Measurements from ENCODE around the gene EAF2. TPM values are rescaled to one million over a fixed set of nuclear protein-coding genes. Genes with fewer than 3 reads are reported as not detected.

The EAF2 gene
- 1 to 10 TPM in 1 of 2 donors, under 1 TPM in 1; 0.69 to 2.7 TPM for total RNA-seq

GRCh38 chr3:121834671-121835464 is at the start of gene EAF2, which contains the start of gene IQCB1:
Gene EAF2, plus strand, starts transcription at chr3:121835209. Its CDS starts 77 bp downstream, at chr3:121835286.
Gene IQCB1, minus strand, starts transcription at chr3:121835060. Its CDS starts 6,100 bp downstream, at chr3:121828960.

GRCh38 chr3:121894301-121894990 is 59.4 kb downstream of the EAF2 start, which contains the start of gene SLC15A2:
Gene SLC15A2, plus strand, starts transcription at chr3:121894401. Its CDS starts 76 bp downstream, at chr3:121894477.

Other genes with a start within 250 kb of the EAF2 start
- gene FBXO40, start 241.8 kb upstream of the EAF2 start, total RNA-seq = not detected
- gene HCLS1, start 174.3 kb upstream of the EAF2 start, total RNA-seq = 1 to 10 TPM in 1 of 2 donors, under 1 TPM in 1; 0.33 to 2.4 TPM
- 10 to 100 TPM; 22.6 to 28.9 TPM for gene GOLGB1, start 85.5 kb upstream of the EAF2 start, total RNA-seq
- 10 to 100 TPM in 1 of 2 donors, 1 to 10 TPM in 1; 9.3 to 15.7 TPM for gene IQCB1, start 149 bp upstream of the EAF2 start, total RNA-seq
- gene SLC15A2, start 59.2 kb downstream of the EAF2 start, total RNA-seq = under 1 TPM; under 0.01 to 0.69 TPM
- gene ILDR1, start 187.0 kb downstream of the EAF2 start, total RNA-seq = not detected
- not detected for gene CD86, start 220.2 kb downstream of the EAF2 start, total RNA-seq